DMS79 treated with DMSO at 0.1 percent for 48 hours (cell line): ENCODE measurements around the gene GBP6.
"Not testable (repeated sequence)": the region's sequence is repeated elsewhere in the genome, so short reads cannot be mapped to it uniquely, and the experiment has no call there.

Source experiments
- DNase-seq: peaks from one replicate; lab custom pipeline; 2025; lab: John Stamatoyannopoulos, UW

Gene GBP6

GRCh38 chr1:89369331-89369730, 5.5 kb downstream of the GBP6 start:
- DNase-seq = no peak

- DNase-seq = not testable (repeated sequence)
Measured at GRCh38 chr1:89373810-89374209, 10.0 kb downstream of the GBP6 start.

- DNase-seq = no peak
Measured at GRCh38 chr1:89378001-89378400, 14.1 kb downstream of the GBP6 start.

DNA sequence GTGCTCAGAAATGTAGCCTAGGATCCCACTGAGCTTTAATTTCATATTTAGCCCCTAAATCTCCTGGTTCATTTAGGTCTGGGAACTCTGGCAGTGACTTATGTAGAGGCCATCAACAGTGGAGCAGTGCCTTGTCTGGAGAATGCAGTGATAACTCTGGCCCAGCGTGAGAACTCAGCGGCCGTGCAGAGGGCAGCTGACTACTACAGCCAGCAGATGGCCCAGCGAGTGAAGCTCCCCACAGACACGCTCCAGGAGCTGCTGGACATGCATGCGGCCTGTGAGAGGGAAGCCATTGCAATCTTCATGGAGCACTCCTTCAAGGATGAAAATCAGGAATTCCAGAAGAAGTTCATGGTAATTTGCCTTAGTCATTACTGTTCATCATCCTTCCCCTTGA, 17.8 kb downstream of the GBP6 start:
- DNase-seq = no peak

GRCh38 chr1:89382479-89382878, 18.6 kb downstream of the GBP6 start:
- no peak for DNase-seq

DNA sequence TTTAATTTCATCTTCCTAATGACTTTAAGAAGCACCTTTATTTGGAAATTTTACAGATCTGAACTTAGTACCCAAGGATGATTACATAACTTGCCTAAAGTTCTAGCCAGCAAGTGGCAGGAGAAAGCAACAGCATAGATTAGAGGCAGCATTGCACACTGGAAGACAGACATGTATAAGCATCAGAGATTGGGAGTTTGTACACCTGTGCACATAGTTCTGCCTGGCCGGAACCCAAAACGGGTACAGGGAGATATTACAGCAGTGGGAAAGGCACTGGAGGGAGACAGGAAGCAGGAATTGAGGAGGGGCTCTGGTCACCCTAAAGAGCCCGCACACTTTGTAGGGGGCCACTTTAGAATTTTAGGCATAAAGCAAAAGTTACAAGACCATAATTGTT, 19.3 kb downstream of the GBP6 start:
- DNase-seq = no peak

DNA sequence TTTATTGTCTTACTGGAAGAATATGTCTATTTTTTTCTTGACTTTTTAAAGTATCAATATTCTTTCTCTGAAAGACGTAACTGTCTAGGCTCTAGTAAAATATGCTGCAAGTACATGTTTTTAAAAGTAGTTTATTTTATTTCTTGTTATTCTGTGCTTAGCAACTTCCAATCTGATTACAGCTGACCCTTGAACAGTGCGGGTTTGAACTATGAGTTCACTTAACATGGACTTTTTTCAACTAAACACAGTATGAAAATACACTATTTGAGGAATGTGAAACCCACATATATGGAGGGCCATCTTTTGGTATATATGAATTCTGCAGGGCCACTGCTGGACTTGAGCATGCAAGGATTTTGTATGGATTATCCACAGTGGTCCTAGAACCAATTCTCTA, 26.8 kb downstream of the GBP6 start:
- no peak for DNase-seq

DNA sequence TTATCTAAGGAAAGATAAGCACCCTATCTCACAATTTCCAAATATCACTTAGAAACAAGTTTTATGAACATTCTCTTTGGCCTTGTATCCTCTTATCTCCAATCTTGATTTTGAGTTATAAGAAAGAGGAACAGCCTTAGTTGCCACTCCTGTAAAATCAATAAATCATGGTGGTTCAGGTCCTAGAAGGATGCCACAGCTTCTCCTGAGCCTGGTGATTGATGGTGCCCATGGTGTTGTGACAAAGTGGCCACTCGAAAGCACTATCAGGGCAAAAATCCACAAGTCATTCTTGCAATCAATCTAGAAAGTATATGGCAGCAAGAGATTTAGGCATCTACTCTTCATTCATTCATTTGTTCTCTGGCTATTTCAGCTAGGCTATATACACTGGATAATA, 27.8 kb downstream of the GBP6 start:
- DNase-seq = no peak

- DNase-seq = no peak
Measured at GRCh38 chr1:89394851-89395250, 31.0 kb downstream of the GBP6 start.

GRCh38 chr1:89396902-89397301, 33.0 kb downstream of the GBP6 start:
- DNase-seq = no peak

DNA sequence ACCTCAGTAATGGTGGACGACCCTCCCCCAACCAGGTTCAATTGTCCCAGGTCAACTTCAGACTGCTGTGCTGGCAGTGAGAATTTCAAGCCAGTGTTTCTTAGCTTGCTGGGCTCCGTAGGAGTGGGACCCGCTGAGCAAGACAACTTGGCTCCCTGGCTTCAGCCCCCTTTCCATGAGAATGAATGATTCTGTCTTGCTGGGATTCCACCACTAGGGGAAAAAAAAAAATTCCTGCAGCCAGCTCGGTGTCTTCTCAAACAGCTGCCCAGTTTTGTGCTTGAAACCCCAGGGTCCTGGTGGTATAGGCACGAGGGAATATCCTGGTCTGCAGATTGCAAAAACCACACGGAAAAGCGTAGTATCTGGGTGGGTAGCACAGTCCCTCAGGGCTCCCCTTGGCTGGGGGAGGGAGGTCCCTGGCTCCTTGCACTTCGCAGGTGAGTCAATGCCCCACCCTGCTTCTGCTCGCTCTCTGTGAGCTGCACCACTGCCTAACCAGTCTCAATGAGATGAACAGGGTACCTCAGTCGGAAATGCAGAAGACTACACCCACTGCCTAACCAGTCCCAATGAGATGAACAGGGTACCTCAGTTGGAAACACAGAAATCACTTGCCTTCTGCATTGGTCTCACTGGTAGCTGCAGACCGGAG, 41.5 kb downstream of the GBP6 start:
- no peak for DNase-seq

GRCh38 chr1:89407360-89407759, 43.5 kb downstream of the GBP6 start:
- peak; percentile 34 for DNase-seq

GRCh38 chr1:89407768-89408167, 43.9 kb downstream of the GBP6 start:
- not testable (repeated sequence) for DNase-seq

DNA sequence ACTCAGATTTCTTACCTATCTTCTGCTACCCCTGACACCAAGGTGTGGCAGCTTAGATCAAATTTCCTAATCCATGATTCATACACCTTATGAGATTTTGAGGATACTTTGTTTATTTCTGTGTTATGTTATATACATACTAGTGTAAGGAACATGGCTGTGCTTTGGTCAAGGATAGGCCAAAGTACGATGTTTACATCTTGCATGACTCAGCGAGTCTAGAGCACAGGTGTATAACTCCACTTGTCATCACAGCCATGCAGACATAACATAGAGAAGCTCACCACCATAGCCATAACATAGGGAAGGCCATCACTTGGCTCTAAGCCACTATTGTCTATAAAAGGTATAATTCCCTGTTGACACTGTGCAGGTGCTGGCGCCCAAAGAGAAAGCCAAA, 61.2 kb downstream of the GBP6 start:
- DNase-seq = no peak

DNA sequence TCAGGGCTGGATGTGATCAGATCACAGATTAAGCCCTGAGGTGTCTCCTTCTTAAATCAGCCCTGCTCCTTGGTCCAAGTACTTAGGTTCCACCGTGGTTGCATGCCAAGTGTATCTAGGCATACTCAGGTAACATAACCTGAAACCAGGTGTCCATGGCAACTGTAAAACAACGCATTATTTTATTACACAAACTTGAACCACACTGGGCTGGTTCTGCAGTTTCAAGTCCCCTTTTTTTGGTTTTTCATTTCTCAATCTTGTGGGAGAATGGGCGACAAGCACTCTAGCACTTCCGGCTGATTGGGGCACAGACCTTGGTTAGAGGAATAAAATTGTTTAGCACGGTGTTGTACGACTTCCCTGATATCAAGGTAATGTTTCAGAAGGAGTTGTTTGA, 65.2 kb downstream of the GBP6 start:
- peak; percentile 80 for DNase-seq

- DNase-seq = not testable (repeated sequence)
Measured at GRCh38 chr1:89429681-89430080, 65.8 kb downstream of the GBP6 start.

DNA sequence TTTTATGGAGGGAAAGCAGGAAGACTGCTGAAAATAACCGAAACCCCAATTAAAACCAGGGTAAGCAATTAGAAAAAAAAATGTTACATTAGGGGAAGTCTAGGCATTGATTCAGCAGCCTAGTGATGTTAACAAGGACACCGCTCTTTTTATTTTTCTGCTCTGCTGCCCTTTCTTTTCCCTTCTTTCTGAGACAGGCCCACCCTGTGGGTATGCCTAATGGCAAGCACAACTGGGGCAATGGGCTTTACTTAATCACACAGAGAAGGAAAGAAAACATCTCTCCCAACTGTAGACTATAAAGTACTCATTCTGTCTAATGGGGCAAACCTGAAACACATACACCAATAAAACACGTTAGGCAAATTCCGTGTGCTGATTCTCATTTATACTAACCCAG, 69.6 kb downstream of the GBP6 start:
- DNase-seq = no peak

- not testable (repeated sequence) for DNase-seq
Measured at GRCh38 chr1:89434058-89434780, 70.4 kb downstream of the GBP6 start.
